ENCODE data around the gene NFATC2.

Gene NFATC2

DNA sequence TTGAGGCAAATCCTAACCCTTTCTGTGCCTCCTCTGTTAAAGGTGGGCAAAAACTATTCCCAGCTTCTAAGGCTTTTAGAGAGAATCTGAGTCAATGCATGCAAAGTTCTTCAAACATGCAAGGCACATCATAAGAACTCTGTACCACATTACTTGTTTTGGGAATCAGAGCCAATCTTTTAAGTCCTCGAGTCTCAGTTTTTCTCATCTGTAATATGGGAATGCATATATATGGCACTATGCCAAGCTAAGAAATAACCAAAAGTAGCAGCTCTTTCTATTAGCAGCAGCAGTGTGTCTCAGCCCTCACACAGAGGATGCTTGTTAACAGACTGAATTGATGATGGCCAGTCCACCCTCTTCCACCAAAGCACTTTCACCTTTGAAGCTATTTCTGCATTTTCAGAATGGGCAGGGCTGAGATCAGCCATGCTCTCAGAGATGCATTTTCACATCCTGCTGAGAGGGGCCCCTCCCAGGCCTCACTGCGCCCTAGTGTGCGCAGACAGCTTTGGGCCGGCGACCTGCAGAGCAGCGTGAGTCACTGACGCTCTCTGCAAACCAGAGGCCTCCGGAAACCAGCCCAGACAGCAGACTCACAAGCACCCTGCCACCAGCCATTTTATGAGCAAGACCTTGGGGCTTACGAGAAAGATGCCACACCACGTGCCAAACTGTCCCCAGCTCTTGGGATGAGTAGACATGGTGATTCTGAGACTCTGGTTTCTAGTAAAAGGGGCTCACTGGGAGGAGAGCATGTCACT lies 138.0 kb downstream of the NFATC2 start:
- DNase-seq: peak; percentile 83

GRCh38 chr20:51403466-51404220 lies 138.9 kb downstream of the NFATC2 start:
- no peak for DNase-seq

GRCh38 chr20:51402201-51402600 lies 140.3 kb downstream of the NFATC2 start:
- peak; percentile 33 for DNase-seq

GRCh38 chr20:51401496-51401895 lies 141.0 kb downstream of the NFATC2 start:
- DNase-seq: no peak

- DNase-seq: peak; percentile 50
These were observed 142.2 kb downstream of the NFATC2 start for GRCh38 chr20:51400051-51400926.

- no peak for DNase-seq
These were observed 143.3 kb downstream of the NFATC2 start for GRCh38 chr20:51399006-51399890.

- DNase-seq: no peak
These were observed 144.0 kb downstream of the NFATC2 start for GRCh38 chr20:51398552-51398951.

- DNase-seq: no peak
These were observed 144.4 kb downstream of the NFATC2 start for GRCh38 chr20:51398083-51398482.

DNA sequence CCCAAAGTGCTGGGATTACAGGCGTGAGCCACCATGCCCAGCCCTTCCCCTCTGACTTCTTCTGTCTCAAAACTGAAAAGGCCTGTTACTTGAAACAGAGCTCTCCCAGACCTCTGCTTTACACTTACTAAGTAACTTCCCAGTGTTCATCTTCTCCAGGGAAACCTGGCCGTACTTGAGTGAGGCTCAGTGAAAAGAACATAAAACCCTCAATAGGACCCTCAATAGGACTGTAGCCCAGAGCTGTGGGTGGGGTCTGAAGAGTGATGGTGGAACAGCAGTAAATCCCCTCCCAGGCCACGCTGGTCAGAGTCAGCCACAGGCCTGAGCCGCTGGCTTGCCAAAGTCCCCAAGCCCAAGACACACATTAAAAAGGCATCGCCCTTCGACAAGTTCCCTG lies 145.4 kb downstream of the NFATC2 start:
- no peak for DNase-seq

GRCh38 chr20:51396365-51396909 lies 146.1 kb downstream of the NFATC2 start:
- DNase-seq: no peak

DNA sequence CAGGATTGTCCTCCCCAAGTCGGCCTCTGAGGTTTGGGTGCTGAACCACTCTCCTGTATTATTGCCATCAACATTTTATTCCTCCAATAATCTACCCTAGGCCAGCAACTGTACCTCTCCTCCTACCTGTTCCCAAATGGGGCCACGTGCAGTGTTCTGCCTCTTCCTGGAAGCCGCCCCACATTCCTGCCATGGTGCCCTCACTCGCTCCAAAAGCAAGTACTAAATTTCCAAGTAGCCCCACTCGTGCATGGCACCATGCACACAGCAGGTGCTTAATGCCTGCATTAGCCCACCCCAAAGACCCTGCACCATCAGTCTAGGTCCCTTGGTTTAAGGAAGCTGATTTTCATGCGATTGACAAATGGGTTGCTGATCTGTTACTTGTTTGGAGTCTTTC lies 147.8 kb downstream of the NFATC2 start:
- DNase-seq: no peak

- DNase-seq: no peak
These were observed 148.9 kb downstream of the NFATC2 start for GRCh38 chr20:51393571-51393970.

DNA sequence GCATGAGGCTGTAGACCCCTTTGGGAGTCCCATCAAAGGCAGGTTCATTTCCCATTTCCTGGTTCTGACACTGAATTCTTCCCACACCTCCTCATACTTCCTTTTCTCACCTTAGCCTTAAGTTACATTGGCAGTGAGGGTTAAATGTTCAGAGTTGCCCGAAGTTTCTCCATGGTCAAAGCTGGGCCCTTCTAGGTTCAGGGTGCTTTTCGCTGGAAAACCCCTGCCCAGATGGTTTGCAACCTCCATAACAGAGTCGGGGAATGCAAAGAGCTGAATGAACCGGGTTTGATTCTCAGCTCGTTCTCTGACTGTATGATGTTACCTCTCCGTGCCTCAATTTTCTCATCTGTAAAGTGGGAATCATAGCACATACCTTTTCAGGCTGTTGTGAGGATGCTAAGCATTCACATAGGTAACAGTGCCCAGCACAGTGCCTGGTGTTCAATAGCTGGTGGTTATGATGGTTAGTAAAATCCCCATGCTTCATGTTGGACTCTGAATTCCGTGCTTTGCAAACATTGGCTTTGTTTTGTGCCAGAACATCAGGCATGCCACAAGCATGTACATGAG lies 149.8 kb downstream of the NFATC2 start:
- DNase-seq: no peak

DNA sequence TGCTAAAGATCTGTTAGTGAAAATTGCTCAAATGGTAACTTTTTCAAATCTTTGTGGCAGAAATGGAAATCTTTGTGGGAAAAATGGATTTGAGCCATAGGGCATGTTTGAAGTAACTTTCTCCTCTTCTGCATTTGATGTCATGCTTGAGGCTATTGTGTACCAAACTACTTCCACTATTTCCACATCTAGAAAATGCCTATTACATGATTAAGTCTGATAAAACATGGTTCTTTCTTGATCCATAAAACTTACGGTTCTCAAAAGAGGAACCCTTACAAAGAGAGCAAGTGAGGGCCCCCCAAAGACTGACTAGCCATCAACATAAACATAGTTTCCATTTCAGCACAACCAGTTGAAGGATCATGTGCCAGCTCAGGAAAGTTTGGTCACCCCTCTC lies 150.6 kb downstream of the NFATC2 start:
- no peak for DNase-seq

- no peak for DNase-seq
These were observed 152.8 kb downstream of the NFATC2 start for GRCh38 chr20:51389543-51390264.

DNA sequence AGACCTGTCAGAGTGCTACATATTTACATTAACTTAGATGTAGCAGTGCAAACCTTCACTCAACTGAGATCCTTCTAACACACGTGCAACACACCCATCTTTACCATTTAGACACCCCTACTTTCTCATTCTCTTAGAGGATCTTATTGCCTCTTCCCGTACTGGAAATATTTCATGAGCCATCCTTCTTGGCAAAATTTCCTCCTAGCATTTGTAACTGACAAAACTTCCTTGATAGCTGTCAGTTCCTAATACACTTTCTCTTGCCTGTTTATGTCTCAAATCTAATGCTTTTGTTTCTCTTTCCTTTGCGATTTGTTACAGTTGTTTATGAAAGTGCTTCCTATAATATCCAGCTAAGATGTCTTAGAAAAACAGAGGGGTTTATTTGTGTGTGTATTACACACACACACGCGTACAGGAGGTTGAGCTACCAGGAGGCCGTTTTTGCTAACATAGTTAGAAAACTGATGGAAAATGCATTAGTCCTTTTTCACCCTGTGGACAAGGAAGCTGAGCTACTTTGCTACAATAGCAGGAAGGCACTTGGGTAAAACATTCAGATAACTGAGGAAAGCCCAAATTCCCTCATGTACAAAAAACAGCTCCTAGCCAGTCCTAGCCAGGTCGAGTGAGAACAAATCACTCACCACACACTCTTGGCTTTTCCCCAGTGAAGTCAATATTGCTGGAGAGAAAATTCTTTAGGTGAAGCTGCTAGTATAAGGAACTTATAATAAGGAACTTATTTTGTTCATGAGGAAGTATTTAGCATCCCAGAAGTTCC lies 153.6 kb downstream of the NFATC2 start:
- no peak for DNase-seq

GRCh38 chr20:51388227-51388626 lies 154.3 kb downstream of the NFATC2 start:
- no peak for DNase-seq

- DNase-seq: no peak
These were observed 155.2 kb downstream of the NFATC2 start for GRCh38 chr20:51387125-51387875.

DNA sequence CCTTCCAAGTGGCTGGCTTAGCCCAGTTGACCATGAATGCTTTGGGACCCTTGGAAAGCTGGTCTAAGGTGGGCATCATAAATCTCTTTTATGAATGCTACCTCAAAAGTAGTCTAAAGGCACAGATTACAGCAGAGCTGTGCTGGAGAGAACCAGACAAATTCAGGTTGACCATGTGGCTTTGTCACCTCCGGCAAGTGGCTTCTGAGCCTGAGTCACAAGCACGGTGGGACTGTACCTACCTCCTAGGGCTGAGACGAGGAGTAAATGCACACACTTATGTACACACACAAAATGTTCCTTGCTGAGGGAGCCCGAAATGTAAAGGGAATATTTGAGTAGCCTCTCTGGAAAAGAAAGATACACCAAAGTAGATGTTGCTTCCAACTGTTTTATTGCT lies 155.9 kb downstream of the NFATC2 start:
- peak; percentile 16 for DNase-seq

All from T-helper 9 cell (primary cell).